ENCODE data around the gene SLC15A2.
"Not testable (repeated sequence)": the region's sequence is repeated elsewhere in the genome, so short reads cannot be mapped to it uniquely, and the experiment has no call there.

SLC15A2 gene, protein sequence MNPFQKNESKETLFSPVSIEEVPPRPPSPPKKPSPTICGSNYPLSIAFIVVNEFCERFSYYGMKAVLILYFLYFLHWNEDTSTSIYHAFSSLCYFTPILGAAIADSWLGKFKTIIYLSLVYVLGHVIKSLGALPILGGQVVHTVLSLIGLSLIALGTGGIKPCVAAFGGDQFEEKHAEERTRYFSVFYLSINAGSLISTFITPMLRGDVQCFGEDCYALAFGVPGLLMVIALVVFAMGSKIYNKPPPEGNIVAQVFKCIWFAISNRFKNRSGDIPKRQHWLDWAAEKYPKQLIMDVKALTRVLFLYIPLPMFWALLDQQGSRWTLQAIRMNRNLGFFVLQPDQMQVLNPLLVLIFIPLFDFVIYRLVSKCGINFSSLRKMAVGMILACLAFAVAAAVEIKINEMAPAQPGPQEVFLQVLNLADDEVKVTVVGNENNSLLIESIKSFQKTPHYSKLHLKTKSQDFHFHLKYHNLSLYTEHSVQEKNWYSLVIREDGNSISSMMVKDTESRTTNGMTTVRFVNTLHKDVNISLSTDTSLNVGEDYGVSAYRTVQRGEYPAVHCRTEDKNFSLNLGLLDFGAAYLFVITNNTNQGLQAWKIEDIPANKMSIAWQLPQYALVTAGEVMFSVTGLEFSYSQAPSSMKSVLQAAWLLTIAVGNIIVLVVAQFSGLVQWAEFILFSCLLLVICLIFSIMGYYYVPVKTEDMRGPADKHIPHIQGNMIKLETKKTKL

DNA sequence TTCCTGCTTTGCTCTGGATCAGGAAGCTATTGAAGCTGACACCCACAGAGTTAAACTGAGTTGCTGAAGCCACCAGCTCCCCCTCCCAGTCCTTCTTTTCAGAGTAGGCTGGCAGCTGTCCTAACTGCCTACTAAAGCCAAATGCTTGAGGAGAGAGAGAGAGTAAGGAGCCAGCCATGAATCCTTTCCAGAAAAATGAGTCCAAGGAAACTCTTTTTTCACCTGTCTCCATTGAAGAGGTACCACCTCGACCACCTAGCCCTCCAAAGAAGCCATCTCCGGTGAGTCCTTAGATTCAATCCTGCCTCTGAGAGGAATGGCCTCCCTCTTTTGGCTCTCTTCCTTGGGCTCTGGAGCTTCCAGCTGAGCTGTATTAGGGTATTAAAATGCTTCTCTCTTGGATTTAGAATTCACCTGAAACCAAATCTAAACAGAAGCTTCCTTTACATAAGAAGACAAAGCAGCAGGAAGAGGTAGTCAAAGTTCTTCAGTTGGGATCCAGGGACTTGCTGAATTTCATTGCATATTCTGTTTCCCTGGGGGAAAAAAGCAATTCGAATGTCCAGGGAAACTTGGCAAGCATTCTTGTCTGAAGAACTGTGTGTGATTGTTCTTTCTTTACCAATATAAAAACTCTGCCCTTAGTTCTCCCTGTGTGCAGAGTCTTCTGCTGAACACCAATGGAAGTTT is at the start of gene SLC15A2:
Gene SLC15A2 (plus strand): TSS at position 101 of the 690 bp plus-strand sequence. CDS start 76 bp downstream, at position 177.
- CTCF ChIA-PET, result interaction anchor here (0.9 to 1.8 kb wide), 3 partner anchors 13 to 348 kb away, joined by 4 read pairs; partner anchors contain the start of gene POLQ
- no peak for DNase-seq (ENCODE audit: extremely low spot score)
- TF ChIP-seq, protein P1, sequence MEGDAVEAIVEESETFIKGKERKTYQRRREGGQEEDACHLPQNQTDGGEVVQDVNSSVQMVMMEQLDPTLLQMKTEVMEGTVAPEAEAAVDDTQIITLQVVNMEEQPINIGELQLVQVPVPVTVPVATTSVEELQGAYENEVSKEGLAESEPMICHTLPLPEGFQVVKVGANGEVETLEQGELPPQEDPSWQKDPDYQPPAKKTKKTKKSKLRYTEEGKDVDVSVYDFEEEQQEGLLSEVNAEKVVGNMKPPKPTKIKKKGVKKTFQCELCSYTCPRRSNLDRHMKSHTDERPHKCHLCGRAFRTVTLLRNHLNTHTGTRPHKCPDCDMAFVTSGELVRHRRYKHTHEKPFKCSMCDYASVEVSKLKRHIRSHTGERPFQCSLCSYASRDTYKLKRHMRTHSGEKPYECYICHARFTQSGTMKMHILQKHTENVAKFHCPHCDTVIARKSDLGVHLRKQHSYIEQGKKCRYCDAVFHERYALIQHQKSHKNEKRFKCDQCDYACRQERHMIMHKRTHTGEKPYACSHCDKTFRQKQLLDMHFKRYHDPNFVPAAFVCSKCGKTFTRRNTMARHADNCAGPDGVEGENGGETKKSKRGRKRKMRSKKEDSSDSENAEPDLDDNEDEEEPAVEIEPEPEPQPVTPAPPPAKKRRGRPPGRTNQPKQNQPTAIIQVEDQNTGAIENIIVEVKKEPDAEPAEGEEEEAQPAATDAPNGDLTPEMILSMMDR (IDR thresholded peaks at IDR 0.05; ENCODE audit: control extremely low read depth, extremely low read depth, low read depth, missing control alignments), result no peak
- POLR2A ChIA-PET, result no interaction called here

DNA sequence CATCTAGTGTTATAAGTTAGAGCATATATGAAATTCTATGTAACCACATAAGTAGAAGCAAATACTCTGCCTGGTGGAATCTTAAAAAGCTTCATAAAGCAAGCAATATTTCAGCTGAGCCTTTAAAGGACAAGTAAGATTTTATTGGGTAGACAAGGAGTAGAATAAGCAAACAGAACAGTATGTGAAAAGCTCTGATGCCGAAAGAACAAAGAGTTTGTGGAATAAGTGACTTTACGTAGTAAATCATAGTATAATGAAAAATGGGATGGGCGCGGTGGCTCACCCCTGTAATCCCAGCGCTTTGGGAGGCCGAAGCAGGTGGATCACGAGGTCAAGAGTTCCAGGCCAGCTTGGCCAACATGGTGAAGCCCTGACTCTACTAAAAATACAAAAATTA is 49.3 kb upstream of the SLC15A2 start:
- TF ChIP-seq, protein P1 (IDR thresholded peaks at IDR 0.05; ENCODE audit: control extremely low read depth, extremely low read depth, low read depth, missing control alignments), result no peak
- ChIA-PET CTCF (interaction anchor here (1.3 kb wide), 1 partner anchor 14 kb away, joined by 4 read pairs; no protein-coding TSS in a partner anchor), POLR2A (no interaction called here)
- no peak for DNase-seq (ENCODE audit: extremely low spot score)

DNA sequence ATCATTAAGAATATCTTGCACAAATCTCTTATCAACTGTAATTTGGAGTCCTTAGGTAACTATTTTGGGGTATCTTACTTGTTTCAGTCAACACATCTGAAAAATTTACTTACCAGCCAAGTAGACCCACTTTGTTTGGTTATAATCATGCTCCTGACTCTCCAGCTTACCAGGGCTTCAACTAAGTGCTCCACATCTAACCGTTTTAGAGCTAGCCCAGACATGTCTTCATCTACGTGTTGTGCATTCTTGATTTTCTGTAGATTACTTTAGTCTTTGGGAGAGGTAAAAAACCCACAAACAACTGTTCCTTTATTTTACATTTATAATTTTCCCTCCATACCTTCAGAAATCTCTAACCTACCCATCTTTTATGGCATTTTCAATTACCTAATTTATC is 41.9 kb upstream of the SLC15A2 start:
- POLR2A ChIA-PET, result no interaction called here

GRCh38 chr3:121855555-121855954 is 38.6 kb upstream of the SLC15A2 start:
- TF ChIP-seq, protein P1 (IDR thresholded peaks at IDR 0.05; ENCODE audit: control extremely low read depth, extremely low read depth, low read depth, missing control alignments), result no peak
- ChIA-PET CTCF (no interaction called here), POLR2A (no interaction called here)
- no peak for DNase-seq (ENCODE audit: extremely low spot score)

More for the DNA sequence above, 41.9 kb upstream of the SLC15A2 start:
- TF ChIP-seq, protein P1 (IDR thresholded peaks at IDR 0.05; ENCODE audit: control extremely low read depth, extremely low read depth, low read depth, missing control alignments), result no peak
- CTCF ChIA-PET, result interaction anchor here (0.8 to 1.6 kb wide), 2 partner anchors 21 to 306 kb away, joined by 4 to 7 read pairs; partner anchors contain the start of gene POLQ
- DNase-seq (ENCODE audit: extremely low spot score), result no peak

DNA sequence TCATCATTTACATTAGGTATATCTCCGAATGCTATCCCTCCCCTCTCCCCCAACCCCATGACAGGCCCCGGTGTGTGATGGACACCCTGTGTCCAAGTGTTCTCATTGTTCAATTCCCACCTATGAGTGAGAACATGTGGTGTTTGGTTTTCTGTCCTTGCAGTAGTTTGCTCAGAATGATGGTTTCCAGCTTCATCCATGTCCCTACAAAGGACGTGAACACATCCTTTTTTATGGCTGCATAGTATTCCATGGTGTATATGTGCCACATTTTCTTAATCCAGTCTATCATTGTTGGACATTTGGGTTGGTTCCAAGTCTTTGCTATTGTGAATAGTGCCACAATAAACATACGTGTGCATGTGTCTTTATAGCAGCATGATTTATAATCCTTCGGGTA is 36.4 kb upstream of the SLC15A2 start:
- POLR2A ChIA-PET; CTCF ChIA-PET; DNase-seq (ENCODE audit: extremely low spot score): not testable (repeated sequence)

DNA sequence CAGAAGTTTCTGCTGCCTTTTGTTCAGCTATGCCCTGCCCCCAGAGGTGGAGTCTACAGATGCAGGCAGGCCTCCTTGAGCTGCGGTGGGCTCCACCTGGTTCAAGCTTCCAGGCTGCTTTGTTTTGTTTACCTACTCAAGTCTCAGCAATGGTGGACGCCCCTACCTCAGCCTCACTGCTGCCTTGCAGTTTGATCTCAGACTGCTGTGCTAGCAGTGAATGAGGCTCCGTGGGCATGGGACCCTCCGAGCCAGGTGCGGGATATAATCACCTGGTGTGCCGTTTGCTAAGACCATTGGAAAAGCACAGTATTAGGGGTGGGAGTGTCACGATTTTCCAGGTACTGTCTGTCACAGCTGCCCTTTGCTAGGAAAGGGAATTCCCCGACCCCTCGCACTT is 31.0 kb upstream of the SLC15A2 start:
- POLR2A ChIA-PET; DNase-seq (ENCODE audit: extremely low spot score): not testable (repeated sequence)
- CTCF ChIA-PET, result interaction anchor here (1.3 kb wide), 1 partner anchor 17 kb away, joined by 4 read pairs; no protein-coding TSS in a partner anchor

- no peak for DNase-seq (ENCODE audit: extremely low spot score)
- TF ChIP-seq, protein P1 (IDR thresholded peaks at IDR 0.05; ENCODE audit: control extremely low read depth, extremely low read depth, low read depth, missing control alignments), result no peak
- CTCF ChIA-PET, result interaction anchor here (1.1 kb wide), 1 partner anchor 16 kb away, joined by 4 read pairs; no protein-coding TSS in a partner anchor
- POLR2A ChIA-PET, result no interaction called here
Measured at GRCh38 chr3:121863801-121864200, 30.4 kb upstream of the SLC15A2 start.
